ENCODE measurements around the gene DTL. TPM values are rescaled to one million over a fixed set of nuclear protein-coding genes. Genes with fewer than 3 reads are reported as not detected.

DTL gene
- total and polyA plus RNA-seq, 2 donors from 2014 or later, result 2.0 TPM; not detected in 1

DNA sequence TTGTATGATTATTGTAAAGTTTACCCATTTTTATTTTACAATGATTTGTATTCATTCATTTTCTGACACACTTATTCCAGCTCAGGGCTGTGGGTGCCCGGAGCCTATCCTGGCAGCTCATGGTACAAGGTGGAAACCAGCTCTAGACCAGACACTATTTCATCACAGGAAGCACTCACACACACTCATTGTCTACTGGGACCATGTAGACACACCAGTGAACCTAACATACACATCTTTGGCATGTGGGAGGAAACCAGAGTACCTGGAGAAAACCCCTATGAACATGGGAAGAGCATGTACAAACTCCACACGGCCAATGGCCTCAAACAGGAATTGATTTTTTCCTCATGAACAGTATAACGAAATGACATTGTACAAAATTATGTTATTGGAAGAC is 2.4 kb downstream of the DTL start:
- TF ChIP-seq, protein P1, sequence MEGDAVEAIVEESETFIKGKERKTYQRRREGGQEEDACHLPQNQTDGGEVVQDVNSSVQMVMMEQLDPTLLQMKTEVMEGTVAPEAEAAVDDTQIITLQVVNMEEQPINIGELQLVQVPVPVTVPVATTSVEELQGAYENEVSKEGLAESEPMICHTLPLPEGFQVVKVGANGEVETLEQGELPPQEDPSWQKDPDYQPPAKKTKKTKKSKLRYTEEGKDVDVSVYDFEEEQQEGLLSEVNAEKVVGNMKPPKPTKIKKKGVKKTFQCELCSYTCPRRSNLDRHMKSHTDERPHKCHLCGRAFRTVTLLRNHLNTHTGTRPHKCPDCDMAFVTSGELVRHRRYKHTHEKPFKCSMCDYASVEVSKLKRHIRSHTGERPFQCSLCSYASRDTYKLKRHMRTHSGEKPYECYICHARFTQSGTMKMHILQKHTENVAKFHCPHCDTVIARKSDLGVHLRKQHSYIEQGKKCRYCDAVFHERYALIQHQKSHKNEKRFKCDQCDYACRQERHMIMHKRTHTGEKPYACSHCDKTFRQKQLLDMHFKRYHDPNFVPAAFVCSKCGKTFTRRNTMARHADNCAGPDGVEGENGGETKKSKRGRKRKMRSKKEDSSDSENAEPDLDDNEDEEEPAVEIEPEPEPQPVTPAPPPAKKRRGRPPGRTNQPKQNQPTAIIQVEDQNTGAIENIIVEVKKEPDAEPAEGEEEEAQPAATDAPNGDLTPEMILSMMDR (IDR thresholded peaks at IDR 0.05; ENCODE audit: borderline replicate concordance, extremely low read depth, insufficient read depth), result no peak
- Histone ChIP-seq H3K9ac (ENCODE audit: low read length in 3 of 3) (no peak overlapping the region), H3K9me3 (ENCODE audit: control insufficient read depth in 2 of 3, insufficient read depth in 1 of 3, low read length in 3 of 3) (no peaks in the 10 kb centered on the region), H3K27me3 (ENCODE audit: control insufficient read depth, insufficient read depth, low read length) (no peaks in the 10 kb centered on the region), H3K36me3 (ENCODE audit: control insufficient read depth in 2 of 3, insufficient read depth in 3 of 3, low read length in 3 of 3) (no peaks in the 10 kb centered on the region), H3K4me1 (ENCODE audit: control insufficient read depth in 2 of 3, insufficient read depth in 2 of 3, low read depth in 1 of 3, low read length in 3 of 3) (peaks cover 0 to 7% (median 0%) of the 10 kb centered on the region in 3 donors), H3K27ac (ENCODE audit: low read depth in 2 of 2, low read length in 2 of 2) (no peak overlapping the region), H3K4me3 (ENCODE audit: low read length in 3 of 3) (no peak overlapping the region)
- FAIRE-seq, result no peak
- intact Hi-C loops (cut with DNase I), result no loop called here
- DNase-seq, result no peak

DNA sequence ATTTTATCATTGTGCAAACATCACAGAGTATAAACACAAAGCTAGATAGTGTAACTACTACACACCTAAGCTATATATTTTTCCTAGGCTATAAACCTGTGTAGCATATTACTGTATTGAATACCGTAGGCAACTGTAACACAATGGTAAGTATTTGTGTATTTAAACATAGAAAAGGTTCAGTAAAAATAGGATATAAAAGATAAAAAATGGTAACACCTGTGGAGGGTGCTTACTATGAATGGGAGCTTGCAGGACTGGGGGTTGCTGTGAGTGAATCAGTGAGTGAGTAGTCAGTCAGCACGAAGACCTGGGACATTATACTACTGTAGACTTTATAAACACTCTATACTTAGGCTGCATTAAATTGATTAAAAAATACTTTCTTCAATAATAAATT is 4.1 kb downstream of the DTL start:
- no peak for FAIRE-seq
- Histone ChIP-seq H3K27me3 (ENCODE audit: control insufficient read depth, insufficient read depth, low read length) (no peaks in the 10 kb centered on the region), H3K4me1 (ENCODE audit: control insufficient read depth in 2 of 3, insufficient read depth in 2 of 3, low read depth in 1 of 3, low read length in 3 of 3) (peaks cover 0 to 7% (median 0%) of the 10 kb centered on the region in 3 donors), H3K4me3 (ENCODE audit: low read length in 3 of 3) (no peak overlapping the region), H3K9ac (ENCODE audit: low read length in 3 of 3) (no peak overlapping the region), H3K27ac (ENCODE audit: low read depth in 2 of 2, low read length in 2 of 2) (no peak overlapping the region), H3K36me3 (ENCODE audit: control insufficient read depth in 2 of 3, insufficient read depth in 3 of 3, low read length in 3 of 3) (no peaks in the 10 kb centered on the region), H3K9me3 (ENCODE audit: control insufficient read depth in 2 of 3, insufficient read depth in 1 of 3, low read length in 3 of 3) (no peaks in the 10 kb centered on the region)
- intact Hi-C loops (cut with DNase I), result no loop called here
- TF ChIP-seq, protein P1 (IDR thresholded peaks at IDR 0.05; ENCODE audit: borderline replicate concordance, extremely low read depth, insufficient read depth), result no peak
- no peak for DNase-seq

GRCh38 chr1:212040629-212041412 is 5.3 kb downstream of the DTL start:
- Histone ChIP-seq H3K4me1 (ENCODE audit: control insufficient read depth in 2 of 3, insufficient read depth in 2 of 3, low read depth in 1 of 3, low read length in 3 of 3) (peaks cover 0 to 4% (median 0%) of the 10 kb centered on the region in 3 donors), H3K9ac (ENCODE audit: low read length in 3 of 3) (no peak overlapping the region), H3K9me3 (ENCODE audit: control insufficient read depth in 2 of 3, insufficient read depth in 1 of 3, low read length in 3 of 3) (no peaks in the 10 kb centered on the region), H3K27me3 (ENCODE audit: control insufficient read depth, insufficient read depth, low read length) (no peaks in the 10 kb centered on the region), H3K27ac (ENCODE audit: low read depth in 2 of 2, low read length in 2 of 2) (no peak overlapping the region), H3K36me3 (ENCODE audit: control insufficient read depth in 2 of 3, insufficient read depth in 3 of 3, low read length in 3 of 3) (no peaks in the 10 kb centered on the region), H3K4me3 (ENCODE audit: low read length in 3 of 3) (no peak overlapping the region)
- TF ChIP-seq, protein P1 (IDR thresholded peaks at IDR 0.05; ENCODE audit: borderline replicate concordance, extremely low read depth, insufficient read depth), result no peak
- FAIRE-seq (no peak), DNase-seq (no peak)
- intact Hi-C loops (cut with DNase I), result no loop called here

Data from kidney (tissue), 14 donors.